Lower leg skin (tissue), 3 donors: ENCODE measurements around the gene AIG1.

Source experiments
- CTCF ChIP-seq, 3 donors: fragments of 450-650 bp; IDR thresholded peaks; one replicate each; pipeline ENCODE4 v1.5.1; 2016; ENCODE audit warnings: antibody characterized with exemption in 3 of 3, mild to moderate bottlenecking in 3 of 3, moderate library complexity in 2 of 3
- POLR2A ChIP-seq, 2 donors: fragments of 450-650 bp; IDR thresholded peaks; one replicate each; pipeline ENCODE4 v1.6.1; 2016 to 2017; ENCODE audit warnings: antibody characterized with exemption in 2 of 2, mild to moderate bottlenecking in 1 of 2, moderate library complexity in 1 of 2

DNA sequence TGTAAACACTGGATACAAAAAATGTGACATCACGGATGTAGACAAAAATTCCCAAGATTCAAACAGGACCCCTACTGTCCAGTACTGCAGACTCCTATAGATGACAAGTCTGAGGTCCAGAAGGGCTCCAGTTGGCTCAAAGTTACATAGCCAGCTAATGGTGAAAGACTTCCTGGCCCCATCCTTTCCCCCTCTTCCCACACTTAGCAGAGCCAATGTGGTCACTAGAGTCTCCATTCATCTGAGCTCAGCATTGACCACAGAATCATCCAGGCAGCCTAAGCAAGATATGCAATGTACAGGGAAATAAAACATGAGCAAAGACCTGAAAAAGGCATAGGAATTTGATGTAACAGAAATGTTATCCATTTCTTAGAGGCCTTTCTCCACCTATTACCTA, 209.3 kb downstream of the AIG1 start:
- TF ChIP-seq CTCF (IDR thresholded peaks at IDR 0.05) (no peak), POLR2A (IDR thresholded peaks at IDR 0.05) (no peak)
